IMR-90 (cell line): ENCODE results near the gene HDGF. TPM values are rescaled to one million over a fixed set of nuclear protein-coding genes. Genes with fewer than 3 reads are reported as not detected.
"Not testable (repeated sequence)": the region's sequence is repeated elsewhere in the genome, so short reads cannot be mapped to it uniquely, and the experiment has no call there.

Source experiments
- ATAC-seq: fragments of 200-7000 bp; cut with Tn5 transposase; 2 replicates; pipeline ENCODE4 v1.9.1; 2020; ENCODE audit warnings: low read depth, mild to moderate bottlenecking, moderate library complexity
- BruUV-seq: library from RNA; stranded (reverse); fragments of 400-500 nt; replicated peaks from 2 replicates; lab custom pipeline; 2021; lab: Mats Ljungman, UMichigan
- CTCF ChIA-PET: fragments of 300-600 bp; formaldehyde crosslinking; extraction: SDS; loops from one replicate; lab custom pipeline; 2021; ENCODE audit warnings: antibody characterized with exemption; lab: Yijun Ruan, JAX
- POLR2A ChIA-PET: fragments of 300-600 bp; sonication (Branson Sonifier 250); formaldehyde crosslinking; loops from one replicate; lab custom pipeline; 2022; ENCODE audit warnings: antibody characterized with exemption; ENCODE audit not compliant: unreplicated experiment; lab: Charles Lee
- DNase-seq: peaks from one replicate; pipeline ENCODE4 v3.0.0; 2013
- H2AFZ ChIP-seq: replicated peaks from 2 replicates; pipeline ENCODE3; 2013; ENCODE audit warnings: low read length, mild to moderate bottlenecking; ENCODE audit not compliant: poor library complexity
- H2AK5ac ChIP-seq: 2 replicates; pipeline ENCODE4 v1.6.1; 2013; ENCODE audit warnings: low read depth, low read length, inconsistent platforms
- H2AK9ac ChIP-seq: replicated peaks from 2 replicates; pipeline ENCODE3; 2013; ENCODE audit warnings: mild to moderate bottlenecking, low read depth, low read length, moderate library complexity; ENCODE audit not compliant: poor library complexity
- H2BK120ac ChIP-seq: 2 replicates; pipeline ENCODE4 v1.6.1; 2013; ENCODE audit warnings: low read depth, low read length, inconsistent platforms
- H2BK15ac ChIP-seq: 3 replicates; pipeline ENCODE4 v1.6.1; 2013; ENCODE audit warnings: low read depth, low read length, inconsistent platforms
- H2BK20ac ChIP-seq: 2 replicates; pipeline ENCODE4 v1.6.1; 2013; ENCODE audit warnings: low read depth, mild to moderate bottlenecking, inconsistent platforms, low read length, moderate library complexity
- H2BK5ac ChIP-seq: 2 replicates; pipeline ENCODE4 v1.6.1; 2013; ENCODE audit warnings: mild to moderate bottlenecking, low read depth, low read length, inconsistent platforms; ENCODE audit not compliant: poor library complexity, severe bottlenecking
- H3K14ac ChIP-seq: replicated peaks from 2 replicates; pipeline ENCODE4 v1.6.1; 2013; ENCODE audit warnings: low read depth, low read length, inconsistent platforms
- H3K18ac ChIP-seq: 2 replicates; pipeline ENCODE4 v1.6.1; 2013; ENCODE audit warnings: low read depth, low read length, control low read depth
- H3K23ac ChIP-seq: 2 replicates; pipeline ENCODE4 v1.6.1; 2013; ENCODE audit warnings: low read depth, low read length, inconsistent platforms
- H3K27ac ChIP-seq: 2 replicates; pipeline ENCODE4 v1.5.1; 2013; ENCODE audit warnings: mild to moderate bottlenecking, control low read depth, low read length; ENCODE audit not compliant: insufficient read depth
- H3K27me3 ChIP-seq: 2 replicates; pipeline ENCODE4 v1.6.1; 2013; ENCODE audit warnings: low read length; ENCODE audit not compliant: control insufficient read depth, insufficient read depth
- H3K36me3 ChIP-seq: 2 replicates; pipeline ENCODE4 v1.6.1; 2013; ENCODE audit warnings: low read length, mixed read lengths; ENCODE audit not compliant: control insufficient read depth, insufficient read depth
- H3K4ac ChIP-seq: 2 replicates; pipeline ENCODE4 v1.6.1; 2013; ENCODE audit warnings: low read depth, low read length, inconsistent platforms
- H3K4me1 ChIP-seq: 2 replicates; pipeline ENCODE4 v1.6.1; 2013; ENCODE audit warnings: low read length, mixed read lengths; ENCODE audit not compliant: control insufficient read depth, insufficient read depth
- H3K4me2 ChIP-seq: 2 replicates; pipeline ENCODE4 v1.6.1; 2013; ENCODE audit warnings: low read depth, mild to moderate bottlenecking, control low read depth, low read length, moderate library complexity
- H3K4me3 ChIP-seq: 2 replicates; pipeline ENCODE4 v1.5.1; 2013; ENCODE audit warnings: low read depth, mild to moderate bottlenecking, control low read depth, low read length, moderate library complexity; ENCODE audit not compliant: insufficient read depth
- H3K56ac ChIP-seq: 2 replicates; pipeline ENCODE4 v1.6.1; 2013; ENCODE audit warnings: low read length, inconsistent platforms; ENCODE audit not compliant: insufficient read depth; ENCODE audit errors: extremely low read depth
- H3K79me1 ChIP-seq, 2 experiments: 2 replicates each; pipeline ENCODE4 v1.6.1; 2013; ENCODE audit warnings: low read length in 2 of 2, inconsistent platforms in 1 of 2, low read depth in 1 of 2
- H3K9ac ChIP-seq: 2 replicates; pipeline ENCODE4 v1.6.1; 2013; ENCODE audit warnings: low read depth, low read length, control low read depth
- H3K9me1 ChIP-seq: 2 replicates; pipeline ENCODE4 v1.6.1; 2013; ENCODE audit warnings: low read length, inconsistent platforms; ENCODE audit not compliant: insufficient read depth
- H3K9me3 ChIP-seq: 2 replicates; pipeline ENCODE4 v1.6.1; 2013; ENCODE audit warnings: low read length; ENCODE audit not compliant: control insufficient read depth, insufficient read depth
- H4K20me1 ChIP-seq: 2 replicates; pipeline ENCODE4 v1.6.1; 2013; ENCODE audit warnings: low read length, inconsistent platforms; ENCODE audit not compliant: insufficient read depth
- H4K5ac ChIP-seq: 2 replicates; pipeline ENCODE4 v1.6.1; 2013; ENCODE audit warnings: mild to moderate bottlenecking, low read depth, low read length, control low read depth
- H4K8ac ChIP-seq, 2 experiments: 2 replicates each; pipeline ENCODE4 v1.6.1; 2013; ENCODE audit warnings: low read depth in 2 of 2, low read length in 2 of 2, control low read depth in 1 of 2, inconsistent platforms in 1 of 2
- H4K91ac ChIP-seq: 2 replicates; pipeline ENCODE4 v1.6.1; 2013; ENCODE audit warnings: low read depth, low read length, inconsistent platforms; ENCODE audit not compliant: insufficient read depth
- WGBS, 2 experiments: methylation state at CpG; one replicate each; pipeline versions ENCODE4 v1.1.5 to v1.1.7; 2013; ENCODE audit warnings: missing lambda C conversion rate in 2 of 2; ENCODE audit not compliant: insufficient read length in 1 of 2; ENCODE audit errors: extremely low coverage in 2 of 2; 5-methylcytosine and 5-hydroxymethylcytosine counted together
- dilution Hi-C: fragments of 300-500 bp; cut with HindIII; formaldehyde crosslinking; loops from one replicate; pipeline ENCODE4 v1.14.3; 2018; ENCODE audit warnings: low sequenced_read_pairs; ENCODE audit not compliant: unreplicated experiment
- in situ Hi-C: fragments of 300-500 bp; cut with MboI; formaldehyde crosslinking; loops from 3 replicates; pipeline ENCODE4 v1.14.3; 2019; ENCODE audit warnings: low sequenced_read_pairs, inconsistent platforms, mixed read lengths
- intact Hi-C: fragments of 100-400 bp; cut with micrococcal nuclease; formaldehyde crosslinking; loops from 2 replicates; pipeline ENCODE4 v1.10.0; 2022
- polyA plus RNA-seq, 3 experiments: library from polyadenylated mRNA; depleted of rRNA; stranded (reverse); fragments of >200 nt; gene quantifications; 2 replicates each; pipeline ENCODE4 v1.2.3, GENCODE V29; 2012; ENCODE audit warnings: low replicate concordance in 1 of 3
- total RNA-seq: library from RNA; depleted of rRNA; stranded (reverse); fragments of >200 nt; gene quantifications from 2 replicates; pipeline ENCODE4 v1.2.3, GENCODE V29; 2012

HDGF gene
- total and polyA plus RNA-seq, 2 of the 4 experiments (the other 2 are of a cell fraction) = 94.6 to 123 TPM

DNA sequence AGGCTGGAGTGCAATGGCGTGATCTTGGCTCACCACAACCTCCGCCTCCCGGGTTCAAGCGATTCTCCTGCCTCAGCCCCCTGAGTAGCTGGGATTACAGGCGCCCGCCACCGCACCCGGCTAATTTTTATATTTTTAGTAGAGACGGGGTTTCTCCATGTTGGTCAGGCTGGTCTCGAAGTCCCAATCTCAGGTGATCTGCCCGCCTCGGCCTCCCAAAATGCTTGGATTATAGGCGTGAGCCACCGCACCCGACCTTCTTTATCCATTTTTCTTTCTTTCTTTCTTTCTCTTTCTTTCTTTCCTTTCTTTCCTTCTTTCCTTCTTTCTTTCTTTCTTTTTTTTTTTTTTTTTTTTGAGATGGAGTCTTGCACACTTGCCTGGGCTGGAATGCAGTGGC lies 13.7 kb upstream of the HDGF start:
- H4K91ac ChIP-seq, H3K56ac ChIP-seq, ATAC-seq, H3K9me3 ChIP-seq, H3K27ac ChIP-seq, H2AFZ ChIP-seq, CTCF ChIA-PET, H3K36me3 ChIP-seq, H3K4ac ChIP-seq, POLR2A ChIA-PET, H2BK20ac ChIP-seq, H3K9ac ChIP-seq, H4K5ac ChIP-seq, H2BK5ac ChIP-seq, H3K23ac ChIP-seq, H3K27me3 ChIP-seq, H3K18ac ChIP-seq, H3K4me1 ChIP-seq, DNase-seq, H2AK5ac ChIP-seq, H3K14ac ChIP-seq, in situ Hi-C loops, intact Hi-C loops, H3K4me3 ChIP-seq, H2AK9ac ChIP-seq, H2BK15ac ChIP-seq, H3K9me1 ChIP-seq, H2BK120ac ChIP-seq, BruUV-seq, H4K8ac ChIP-seq, H3K4me2 ChIP-seq, dilution Hi-C loops: not testable (repeated sequence)
- Histone ChIP-seq H3K79me1 (peaks cover 10 to 30% of the 10 kb centered on the region in 2 experiments; a peak in 3 of 4 replicates), H4K20me1 (peaks cover 16% of the 10 kb centered on the region; the same call in 1 of the 2 replicates)
- WGBS, 2 experiments = no CpG with 5 or more reads among the region's 15 CpGs
